CD4-positive, alpha-beta memory T cell (primary cell): Measurements from ENCODE around the gene SBSN. TPM values are rescaled to one million over a fixed set of nuclear protein-coding genes. Genes with fewer than 3 reads are reported as not detected.
"Not testable (repeated sequence)": the region's sequence is repeated elsewhere in the genome, so short reads cannot be mapped to it uniquely, and the experiment has no call there.

Experiments
- CTCF ChIA-PET: fragments of 350-600 bp; sonication (Branson Sonifier 250); formaldehyde crosslinking; loops from one replicate; lab custom pipeline; 2021; ENCODE audit warnings: inconsistent platforms; ENCODE audit not compliant: partially characterized antibody; lab: Charles Lee
- POLR2A ChIA-PET: fragments of 350-600 bp; sonication (Branson Sonifier 250); formaldehyde crosslinking; loops from one replicate; lab custom pipeline; 2021; ENCODE audit not compliant: partially characterized antibody; lab: Charles Lee
- DNase-seq, 5 donors: peaks; one replicate each; pipeline versions ENCODE4 v3.0.0 to v3.0.0-alpha.2; 2020 to 2022; ENCODE audit warnings: mixed read lengths in 1 of 5
- H3K27ac ChIP-seq: one replicate; pipeline ENCODE4 v1.7.0; 2013; ENCODE audit warnings: low read depth, low read length
- H3K27me3 ChIP-seq: 2 replicates; pipeline ENCODE4 v1.7.0; 2013; ENCODE audit warnings: mild to moderate bottlenecking, low read length, moderate library complexity; ENCODE audit not compliant: insufficient read depth
- H3K36me3 ChIP-seq: 2 replicates; pipeline ENCODE4 v1.7.0; 2013; ENCODE audit warnings: mild to moderate bottlenecking, low read length, moderate library complexity; ENCODE audit not compliant: insufficient read depth
- H3K4me1 ChIP-seq: 2 replicates; pipeline ENCODE4 v1.7.0; 2013; ENCODE audit warnings: mild to moderate bottlenecking, low read length, moderate library complexity; ENCODE audit not compliant: insufficient read depth
- H3K4me3 ChIP-seq, 2 donors: one replicate each; pipeline ENCODE4 v1.7.0; 2013; ENCODE audit warnings: low read length in 2 of 2, mild to moderate bottlenecking in 1 of 2
- H3K9me3 ChIP-seq, 2 donors: one replicate each; pipeline ENCODE4 v1.7.0; 2013; ENCODE audit warnings: low read length in 2 of 2, control low read depth in 1 of 2; ENCODE audit not compliant: control insufficient read depth in 1 of 2
- H3K27ac Mint-ChIP-seq, 7 donors: one replicate each; pipeline ENCODE4 v1.8.0; 2020 to 2021; ENCODE audit warnings: mixed read lengths in 7 of 7, mild to moderate bottlenecking in 6 of 7, inconsistent platforms in 3 of 7, moderate library complexity in 3 of 7
- H3K27me3 Mint-ChIP-seq, 2 donors: one replicate each; pipeline ENCODE4 v1.8.0; 2020 to 2021; ENCODE audit warnings: mixed read lengths in 2 of 2
- H3K36me3 Mint-ChIP-seq, 2 donors: one replicate each; pipeline ENCODE4 v1.8.0; 2020 to 2021; ENCODE audit warnings: mixed read lengths in 2 of 2, inconsistent platforms in 1 of 2, mild to moderate bottlenecking in 1 of 2
- H3K4me1 Mint-ChIP-seq, 4 donors: one replicate each; pipeline ENCODE4 v1.8.0; 2020 to 2021; ENCODE audit warnings: mixed read lengths in 4 of 4, mild to moderate bottlenecking in 1 of 4
- H3K4me3 Mint-ChIP-seq, 8 donors: one replicate each; pipeline ENCODE4 v1.8.0; 2020 to 2021; ENCODE audit warnings: mixed read lengths in 8 of 8, mild to moderate bottlenecking in 7 of 8, moderate library complexity in 6 of 8, inconsistent platforms in 3 of 8
- H3K9me3 Mint-ChIP-seq, 8 donors: one replicate each; pipeline ENCODE4 v1.8.0; 2020 to 2021; ENCODE audit warnings: mixed read lengths in 8 of 8, mild to moderate bottlenecking in 5 of 8, inconsistent platforms in 3 of 8, moderate library complexity in 1 of 8
- intact Hi-C: fragments of 100-400 bp; cut with micrococcal nuclease; formaldehyde crosslinking; loops from one replicate; pipeline ENCODE4 v1.15.1; 2023
- polyA plus RNA-seq, 2 donors: library from polyadenylated mRNA; unstranded; fragments of 300-500 nt; fragmentation: Illumina TruSeq; gene quantifications; one replicate each; pipeline ENCODE4 v1.2.3, GENCODE V29; 2021
- total RNA-seq, 2 experiments: library from RNA; stranded (reverse); gene quantifications; one replicate each; pipeline ENCODE4 v1.2.3, GENCODE V29; 2021

SBSN gene
- total and polyA plus RNA-seq, 4 experiments from 2014 or later, result not detected

DNA sequence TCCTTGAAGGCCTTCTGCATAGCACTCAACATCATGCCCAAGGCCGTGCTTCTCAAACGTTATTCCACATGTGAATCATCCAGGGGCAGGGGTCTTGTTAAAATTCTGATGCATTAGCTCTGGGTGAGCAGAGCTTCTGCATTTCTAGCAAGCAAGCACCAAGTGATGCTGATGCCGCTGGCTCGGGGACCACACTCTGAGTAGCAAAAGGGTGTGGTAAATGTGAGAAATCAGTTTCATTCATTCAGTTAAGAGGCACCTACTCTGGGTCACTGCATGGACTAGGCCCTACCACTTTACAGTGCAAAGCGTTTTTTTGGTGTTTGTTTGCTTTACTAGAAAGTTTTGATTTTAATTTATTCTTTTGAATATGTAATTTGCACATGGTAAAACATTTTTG lies 45.0 kb downstream of the SBSN start:
- ChIA-PET POLR2A (no interaction called here), CTCF (interaction anchor here (1.0 kb wide), 1 partner anchor 28 kb away, joined by 3 read pairs; no protein-coding TSS in a partner anchor)
- intact Hi-C loops, result no loop called here

DNA sequence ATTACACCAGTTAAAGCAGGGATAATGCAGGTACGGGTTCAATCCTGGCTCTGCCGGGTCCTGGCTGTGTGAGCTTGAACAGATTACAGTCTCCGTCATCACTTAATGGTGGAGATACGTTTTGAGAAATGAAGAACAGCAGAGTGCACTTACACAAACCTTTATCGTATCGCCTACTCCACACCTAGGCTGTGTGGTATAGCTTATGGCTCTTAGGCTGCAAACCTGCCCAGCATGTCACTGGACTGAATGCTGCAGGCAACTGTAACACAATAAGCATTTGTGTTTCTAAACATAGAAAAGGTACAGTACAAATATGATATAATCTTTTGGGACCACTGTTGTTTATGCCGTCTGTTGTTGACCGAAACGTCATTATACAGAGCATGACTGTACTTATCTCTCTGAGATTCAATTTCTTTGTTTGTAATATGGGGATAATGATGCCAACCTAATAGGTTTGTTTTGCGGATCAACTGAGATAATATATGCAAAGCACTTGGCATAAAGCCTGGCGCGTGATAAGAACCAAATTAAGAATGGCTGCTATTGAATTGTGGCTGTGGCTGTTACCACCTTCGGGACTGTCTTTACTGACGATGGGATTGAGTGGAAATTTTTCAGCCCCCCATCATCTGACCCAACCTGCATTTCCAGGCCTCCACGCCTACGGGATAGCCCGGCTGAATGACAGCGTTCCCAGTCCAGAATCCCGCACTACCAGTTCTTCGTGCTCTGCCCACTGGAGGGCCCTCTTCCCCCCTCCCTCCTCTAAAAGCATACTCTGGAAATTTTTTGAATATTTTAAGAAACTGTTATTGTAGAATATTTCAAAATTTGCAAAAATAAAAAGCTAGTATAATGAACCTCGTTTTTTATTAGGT lies 49.1 kb downstream of the SBSN start:
- DNase-seq, result no peak
- intact Hi-C loops, result no loop called here
- H3K27ac Mint-ChIP-seq, result no peak overlapping the region
- Histone ChIP-seq H3K27me3 (no peaks in the 10 kb centered on the region), H3K27ac (no peak overlapping the region), H3K9me3 (no peaks in the 10 kb centered on the region), H3K4me3 (no peak overlapping the region), H3K36me3 (no peaks in the 10 kb centered on the region), H3K4me1 (no peaks in the 10 kb centered on the region)
- H3K27me3 Mint-ChIP-seq, result peaks cover 0 to 2% of the 10 kb centered on the region in 2 donors
- no peaks in the 10 kb centered on the region for H3K36me3 Mint-ChIP-seq
- H3K9me3 Mint-ChIP-seq, result peaks cover 0 to 1% (median 0%) of the 10 kb centered on the region in 8 donors
- H3K4me1 Mint-ChIP-seq, result no peaks in the 10 kb centered on the region
- POLR2A ChIA-PET, result no interaction called here
- no peak overlapping the region for H3K4me3 Mint-ChIP-seq
- CTCF ChIA-PET, result interaction anchor here (0.6 to 2.5 kb wide), 4 partner anchors 8 to 126 kb away, joined by 3 to 8 read pairs (median 6); no protein-coding TSS in a partner anchor

More for the DNA sequence above, 45.0 kb downstream of the SBSN start:
- no peaks in the 10 kb centered on the region for H3K36me3 ChIP-seq
- H3K36me3 Mint-ChIP-seq, result no peaks in the 10 kb centered on the region
- H3K4me1 Mint-ChIP-seq, result peaks cover 0 to 1% (median 0%) of the 10 kb centered on the region in 4 donors
- DNase-seq, result no peak
- peaks cover 3 to 5% of the 10 kb centered on the region in 2 donors for H3K27me3 Mint-ChIP-seq
- no peaks in the 10 kb centered on the region for H3K9me3 ChIP-seq
- no peak overlapping the region for H3K4me3 ChIP-seq
- no peaks in the 10 kb centered on the region for H3K9me3 Mint-ChIP-seq
- H3K27ac Mint-ChIP-seq, result no peak overlapping the region
- no peak overlapping the region for H3K4me3 Mint-ChIP-seq
- no peak overlapping the region for H3K27ac ChIP-seq
- H3K4me1 ChIP-seq, result no peaks in the 10 kb centered on the region
- no peaks in the 10 kb centered on the region for H3K27me3 ChIP-seq

DNA sequence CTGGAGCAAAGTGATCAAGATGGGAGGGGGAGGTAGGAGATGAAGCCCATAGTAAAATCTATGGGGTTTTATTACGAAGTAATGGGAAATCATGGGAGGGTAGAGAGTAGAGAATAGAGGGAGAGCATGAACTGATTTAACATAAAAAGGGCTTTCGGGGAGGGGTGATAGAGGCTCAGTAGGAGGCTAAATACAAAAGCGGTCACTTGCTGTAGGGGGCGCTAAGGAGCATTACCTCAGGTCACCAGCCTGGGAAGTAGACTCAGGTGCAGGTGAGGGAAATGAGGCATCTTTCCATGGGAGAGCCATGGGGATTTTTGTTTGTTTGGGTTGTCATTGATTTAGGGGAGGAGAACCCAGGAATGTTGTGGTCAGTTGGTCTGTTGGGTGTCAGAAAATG lies 52.0 kb downstream of the SBSN start:
- peaks cover 0 to 1% (median 0%) of the 10 kb centered on the region in 8 donors for H3K9me3 Mint-ChIP-seq
- CTCF ChIA-PET, result interaction anchor here (2.5 kb wide), 1 partner anchor 123 kb away, joined by 8 read pairs; no protein-coding TSS in a partner anchor

DNA sequence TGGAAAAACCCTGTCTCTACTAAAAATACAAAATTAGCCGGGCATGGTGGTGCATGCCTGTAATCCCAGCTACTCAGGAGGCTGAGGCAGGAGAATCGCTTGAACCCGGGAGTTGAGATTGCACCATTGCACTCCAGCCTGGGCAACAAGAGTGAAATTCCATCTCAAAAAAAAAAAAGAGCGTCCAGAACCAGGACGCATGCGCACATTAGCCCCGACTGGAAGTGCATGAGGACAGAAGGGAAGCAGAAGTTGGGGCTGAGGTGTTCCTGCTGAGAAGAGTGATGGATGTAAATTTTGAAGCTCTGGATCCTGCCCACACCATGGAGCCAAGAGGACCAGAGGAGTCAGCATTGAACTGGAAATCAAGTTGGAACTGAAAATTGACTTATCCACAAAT lies 53.5 kb downstream of the SBSN start:
- H3K27me3 ChIP-seq, H3K4me1 Mint-ChIP-seq, H3K4me1 ChIP-seq, H3K27me3 Mint-ChIP-seq, H3K9me3 ChIP-seq, DNase-seq, H3K4me3 ChIP-seq, intact Hi-C loops, H3K36me3 Mint-ChIP-seq, H3K4me3 Mint-ChIP-seq, H3K9me3 Mint-ChIP-seq, POLR2A ChIA-PET, H3K36me3 ChIP-seq, H3K27ac ChIP-seq: not testable (repeated sequence)
- peak overlapping the region in 1 of 7 donors; percentile 23 for H3K27ac Mint-ChIP-seq
- CTCF ChIA-PET, result interaction anchor here (0.7 to 3.1 kb wide), 4 partner anchors 21 to 408 kb away, joined by 3 to 13 read pairs (median 4); no protein-coding TSS in a partner anchor

More for the DNA sequence above, 52.0 kb downstream of the SBSN start:
- no peaks in the 10 kb centered on the region for H3K4me1 ChIP-seq
- H3K4me1 Mint-ChIP-seq, result no peaks in the 10 kb centered on the region
- H3K36me3 Mint-ChIP-seq, result no peaks in the 10 kb centered on the region
- H3K27me3 Mint-ChIP-seq, result no peaks in the 10 kb centered on the region
- H3K4me3 Mint-ChIP-seq, result no peak overlapping the region
- no peak overlapping the region for H3K27ac Mint-ChIP-seq
- H3K27me3 ChIP-seq, result no peaks in the 10 kb centered on the region
- no peak for DNase-seq
- no peaks in the 10 kb centered on the region for H3K9me3 ChIP-seq
- no peaks in the 10 kb centered on the region for H3K36me3 ChIP-seq
- no peak overlapping the region for H3K27ac ChIP-seq
- intact Hi-C loops, result no loop called here
- no peak overlapping the region for H3K4me3 ChIP-seq
- POLR2A ChIA-PET, result no interaction called here

DNA sequence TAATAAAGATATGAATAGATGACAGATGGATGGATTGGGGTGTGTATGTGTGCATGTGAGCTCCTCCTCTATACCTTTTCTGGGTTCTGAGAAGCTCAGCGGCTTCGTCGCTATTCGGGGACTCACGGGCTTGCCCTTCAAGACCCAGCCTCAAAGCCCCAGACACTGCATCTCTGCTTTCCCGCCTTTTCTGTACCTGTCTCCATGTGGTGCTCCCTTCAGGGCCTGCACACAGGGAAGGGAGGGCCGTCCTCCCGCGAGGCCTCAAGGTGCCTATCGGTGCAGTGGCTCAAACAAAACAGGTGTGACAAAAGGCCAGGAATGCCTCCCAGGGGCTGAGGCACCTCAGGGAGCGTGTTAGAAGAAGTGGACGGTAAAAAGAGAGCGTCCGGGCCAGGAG lies 54.0 kb downstream of the SBSN start:
- intact Hi-C loops, result no loop called here
- no peaks in the 10 kb centered on the region for H3K27me3 ChIP-seq
- H3K4me3 ChIP-seq, result no peak overlapping the region
- Mint-ChIP-seq H3K9me3 (peaks cover 0 to 1% (median 0%) of the 10 kb centered on the region in 8 donors), H3K4me3 (no peak overlapping the region), H3K4me1 (no peaks in the 10 kb centered on the region), H3K27me3 (no peaks in the 10 kb centered on the region), H3K36me3 (no peaks in the 10 kb centered on the region), H3K27ac (no peak overlapping the region)
- ChIA-PET CTCF (interaction anchor here (1.4 to 3.1 kb wide), 3 partner anchors 21 to 407 kb away, joined by 3 to 13 read pairs (median 6); no protein-coding TSS in a partner anchor), POLR2A (no interaction called here)
- no peak for DNase-seq
- no peaks in the 10 kb centered on the region for H3K9me3 ChIP-seq
- no peak overlapping the region for H3K27ac ChIP-seq
- H3K4me1 ChIP-seq, result no peaks in the 10 kb centered on the region
- H3K36me3 ChIP-seq, result no peaks in the 10 kb centered on the region

Other genes with a start within 250 kb of the SBSN start
- gene HAMP, start 245.8 kb downstream of the SBSN start, total RNA-seq, result 1 to 10 TPM; 1.2 to 2.7 TPM
- not detected for gene HAMP, start 245.8 kb downstream of the SBSN start, polyA plus RNA-seq
- not detected for gene MAG, start 236.2 kb downstream of the SBSN start, total RNA-seq
- not detected for gene MAG, start 236.2 kb downstream of the SBSN start, polyA plus RNA-seq
- under 1 TPM; 0.30 to 0.32 TPM for gene CD22, start 199.1 kb downstream of the SBSN start, total RNA-seq
- gene CD22, start 199.1 kb downstream of the SBSN start, polyA plus RNA-seq, result 1 to 10 TPM in 1 of 2 donors, under 1 TPM in 1; 0.32 to 1.8 TPM
- not detected for gene FFAR1, start 180.4 kb downstream of the SBSN start, total RNA-seq
- gene FFAR1, start 180.4 kb downstream of the SBSN start, polyA plus RNA-seq, result not detected
- gene FFAR3, start 169.9 kb downstream of the SBSN start, total RNA-seq, result not detected
- not detected for gene FFAR3, start 169.9 kb downstream of the SBSN start, polyA plus RNA-seq
- not detected for gene GPR42, start 157.2 kb downstream of the SBSN start, total RNA-seq
- gene GPR42, start 157.2 kb downstream of the SBSN start, polyA plus RNA-seq, result not detected
- gene FFAR2, start 80.1 kb downstream of the SBSN start, total RNA-seq, result under 1 TPM in 1 of 2 experiments, not detected in 1; 0.15 TPM
- gene FFAR2, start 80.1 kb downstream of the SBSN start, polyA plus RNA-seq, result not detected
- gene KRTDAP, start 37.8 kb downstream of the SBSN start, total RNA-seq, result not detected
- not detected for gene KRTDAP, start 37.8 kb downstream of the SBSN start, polyA plus RNA-seq
- gene DMKN, start 14.7 kb downstream of the SBSN start, total RNA-seq, result 1 to 10 TPM in 1 of 2 experiments, under 1 TPM in 1; 0.97 to 1.4 TPM
- under 1 TPM in 1 of 2 donors, not detected in 1; 0.89 TPM for gene DMKN, start 14.7 kb downstream of the SBSN start, polyA plus RNA-seq
- gene GAPDHS, start 5.1 kb upstream of the SBSN start, total RNA-seq, result not detected
- not detected for gene GAPDHS, start 5.1 kb upstream of the SBSN start, polyA plus RNA-seq
- 10 to 100 TPM; 41.3 to 41.9 TPM for gene TMEM147, start 17.3 kb upstream of the SBSN start, total RNA-seq
- 100 to 1,000 TPM; 160 to 189 TPM for gene TMEM147, start 17.3 kb upstream of the SBSN start, polyA plus RNA-seq
- gene ATP4A, start 35.3 kb upstream of the SBSN start, total RNA-seq, result not detected
- not detected for gene ATP4A, start 35.3 kb upstream of the SBSN start, polyA plus RNA-seq
- gene PMIS2, start 57.9 kb upstream of the SBSN start, total RNA-seq, result not detected
- gene PMIS2, start 57.9 kb upstream of the SBSN start, polyA plus RNA-seq, result not detected
- 10 to 100 TPM; 28.2 to 29.3 TPM for gene HAUS5, start 84.4 kb upstream of the SBSN start, total RNA-seq
- gene HAUS5, start 84.4 kb upstream of the SBSN start, polyA plus RNA-seq, result 1 to 10 TPM; 7.8 to 9.4 TPM
- 10 to 100 TPM; 53.0 to 55.8 TPM for gene RBM42, start 100.7 kb upstream of the SBSN start, total RNA-seq
- 10 to 100 TPM; 42.9 to 61.0 TPM for gene RBM42, start 100.7 kb upstream of the SBSN start, polyA plus RNA-seq
- gene ETV2, start 113.4 kb upstream of the SBSN start, total RNA-seq, result 1 to 10 TPM in 1 of 2 experiments, not detected in 1; 1.3 TPM
- gene ETV2, start 113.4 kb upstream of the SBSN start, polyA plus RNA-seq, result 1 to 10 TPM; 1.1 to 1.2 TPM
- gene COX6B1, start 120.0 kb upstream of the SBSN start, total RNA-seq, result 100 to 1,000 TPM; 212 to 250 TPM
- gene COX6B1, start 120.0 kb upstream of the SBSN start, polyA plus RNA-seq, result 100 to 1,000 TPM; 747 to 810 TPM
- under 1 TPM; 0.55 to 0.72 TPM for gene UPK1A, start 138.2 kb upstream of the SBSN start, total RNA-seq
- gene UPK1A, start 138.2 kb upstream of the SBSN start, polyA plus RNA-seq, result not detected
- gene ZBTB32, start 176.2 kb upstream of the SBSN start, total RNA-seq, result under 1 TPM; 0.49 to 0.50 TPM
- gene ZBTB32, start 176.2 kb upstream of the SBSN start, polyA plus RNA-seq, result under 1 TPM in 1 of 2 donors, not detected in 1; 0.45 TPM
- gene KMT2B, start 189.7 kb upstream of the SBSN start, total RNA-seq, result 10 to 100 TPM; 83.4 to 84.3 TPM
- gene KMT2B, start 189.7 kb upstream of the SBSN start, polyA plus RNA-seq, result 1 to 10 TPM in 1 of 2 donors, not detected in 1; 2.8 TPM
- gene IGFLR1, start 214.1 kb upstream of the SBSN start, total RNA-seq, result 100 to 1,000 TPM; 119 to 124 TPM
- 10 to 100 TPM; 93.9 to 99.5 TPM for gene IGFLR1, start 214.1 kb upstream of the SBSN start, polyA plus RNA-seq
- gene U2AF1L4, start 217.1 kb upstream of the SBSN start, total RNA-seq, result 10 to 100 TPM; 60.5 to 65.2 TPM
- 10 to 100 TPM; 48.7 to 50.9 TPM for gene U2AF1L4, start 217.1 kb upstream of the SBSN start, polyA plus RNA-seq
- 10 to 100 TPM; 27.2 TPM for gene PSENEN, start 217.3 kb upstream of the SBSN start, total RNA-seq
- 10 to 100 TPM; 84.6 to 89.9 TPM for gene PSENEN, start 217.3 kb upstream of the SBSN start, polyA plus RNA-seq
- 10 to 100 TPM; 26.3 to 29.4 TPM for gene LIN37, start 220.3 kb upstream of the SBSN start, total RNA-seq
- gene LIN37, start 220.3 kb upstream of the SBSN start, polyA plus RNA-seq, result 10 to 100 TPM in 1 of 2 donors, 1 to 10 TPM in 1; 8.3 to 13.3 TPM
- not detected for gene HSPB6, start 228.7 kb upstream of the SBSN start, total RNA-seq
- gene HSPB6, start 228.7 kb upstream of the SBSN start, polyA plus RNA-seq, result not detected
- gene PROSER3, start 229.9 kb upstream of the SBSN start, total RNA-seq, result 10 to 100 TPM; 45.1 to 46.5 TPM
- gene PROSER3, start 229.9 kb upstream of the SBSN start, polyA plus RNA-seq, result 10 to 100 TPM in 1 of 2 donors, 1 to 10 TPM in 1; 2.0 to 11.8 TPM
- 10 to 100 TPM; 15.8 to 19.4 TPM for gene ARHGAP33, start 247.3 kb upstream of the SBSN start, total RNA-seq
- gene ARHGAP33, start 247.3 kb upstream of the SBSN start, polyA plus RNA-seq, result under 1 TPM in 1 of 2 donors, not detected in 1; 0.29 TPM